ENCODE data around the gene MSRB2.

The MSRB2 gene

GRCh38 chr10:23100331-23101030 lies 5.1 kb downstream of the MSRB2 start:
- no peak overlapping the region for H3K4me3 ChIP-seq (ENCODE audit: low read depth, low read length)
- no peak for TF ChIP-seq CTCF (IDR thresholded peaks at IDR 0.05; ENCODE audit: low read depth, low read length)

- TF ChIP-seq CTCF (IDR thresholded peaks at IDR 0.05; ENCODE audit: low read depth, low read length), result no peak
- H3K4me3 ChIP-seq (ENCODE audit: low read depth, low read length), result no peak overlapping the region
Observed at GRCh38 chr10:23106331-23107072, 11.1 kb downstream of the MSRB2 start.

- no peak overlapping the region for H3K4me3 ChIP-seq (ENCODE audit: low read depth, low read length)
- TF ChIP-seq CTCF (IDR thresholded peaks at IDR 0.05; ENCODE audit: low read depth, low read length), result no peak
Observed at GRCh38 chr10:23110722-23111516, 15.5 kb downstream of the MSRB2 start.

GRCh38 chr10:23111517-23112286 lies 16.3 kb downstream of the MSRB2 start:
- no peak for TF ChIP-seq CTCF (IDR thresholded peaks at IDR 0.05; ENCODE audit: low read depth, low read length)
- no peak overlapping the region for H3K4me3 ChIP-seq (ENCODE audit: low read depth, low read length)

- no peak overlapping the region for H3K4me3 ChIP-seq (ENCODE audit: low read depth, low read length)
- no peak for TF ChIP-seq CTCF (IDR thresholded peaks at IDR 0.05; ENCODE audit: low read depth, low read length)
Observed at GRCh38 chr10:23114228-23114850, 19.0 kb downstream of the MSRB2 start.

- no peak overlapping the region for H3K4me3 ChIP-seq (ENCODE audit: low read depth, low read length)
- no peak for TF ChIP-seq CTCF (IDR thresholded peaks at IDR 0.05; ENCODE audit: low read depth, low read length)
Observed at GRCh38 chr10:23116486-23117205, 21.3 kb downstream of the MSRB2 start.

Data from WI38 (cell line).